Loucy (cell line): ENCODE measurements around the gene AGAP1.

Experiments
- H2AFZ ChIP-seq: fragments of 200-600 bp; sonication (generic); 2 replicates; pipeline ENCODE4 v1.6.0; 2016; ENCODE audit warnings: antibody characterized with exemption, mild to moderate bottlenecking, low read length, moderate library complexity
- H3F3A ChIP-seq: fragments of 200-600 bp; 2 replicates; pipeline ENCODE4 v1.6.0; 2016; ENCODE audit warnings: antibody characterized with exemption, low read depth, mild to moderate bottlenecking
- H3K27me3 ChIP-seq: fragments of 200-600 bp; sonication (generic); 2 replicates; pipeline ENCODE4 v1.6.1; 2014; ENCODE audit warnings: low read length, mild to moderate bottlenecking; ENCODE audit not compliant: insufficient read depth, poor library complexity, severe bottlenecking
- H3K36me3 ChIP-seq: fragments of 200-600 bp; sonication (generic); 2 replicates; pipeline ENCODE4 v1.6.1; 2016; ENCODE audit warnings: low read length; ENCODE audit not compliant: insufficient read depth
- H3K4me1 ChIP-seq: fragments of 200-600 bp; sonication (generic); 2 replicates; pipeline ENCODE4 v1.5.1; 2014; ENCODE audit warnings: low read length, mild to moderate bottlenecking; ENCODE audit not compliant: insufficient read depth, poor library complexity, severe bottlenecking
- H3K4me2 ChIP-seq: fragments of 200-600 bp; sonication (generic); 2 replicates; pipeline ENCODE4 v1.6.0; 2014; ENCODE audit warnings: antibody characterized with exemption, low read length, low read depth, mild to moderate bottlenecking; ENCODE audit not compliant: poor library complexity, severe bottlenecking
- H3K4me3 ChIP-seq: fragments of 200-600 bp; sonication (generic); 2 replicates; pipeline ENCODE4 v1.5.1; 2014; ENCODE audit warnings: low read length, mild to moderate bottlenecking, mixed read lengths; ENCODE audit not compliant: poor library complexity, severe bottlenecking
- H3K79me2 ChIP-seq: fragments of 200-600 bp; sonication (generic); 2 replicates; pipeline ENCODE4 v1.6.1; 2014; ENCODE audit warnings: low read length; ENCODE audit not compliant: insufficient read depth
- H3K9ac ChIP-seq: fragments of 200-600 bp; sonication (generic); 2 replicates; pipeline ENCODE4 v1.6.0; 2014; ENCODE audit warnings: mild to moderate bottlenecking, low read depth, low read length, moderate library complexity; ENCODE audit not compliant: poor library complexity, severe bottlenecking
- H3K9me2 ChIP-seq: fragments of 200-600 bp; sonication (generic); replicated peaks from 2 replicates; pipeline ENCODE4 v1.6.1; 2016; ENCODE audit warnings: low read depth, low read length, mixed read lengths
- H3K9me3 ChIP-seq: fragments of 200-600 bp; sonication (generic); 2 replicates; pipeline ENCODE4 v1.6.1; 2014; ENCODE audit warnings: mild to moderate bottlenecking, antibody characterized with exemption, low read length, low read depth; ENCODE audit not compliant: insufficient read depth
- H4K20me1 ChIP-seq: fragments of 200-600 bp; sonication (generic); 2 replicates; pipeline ENCODE4 v1.6.0; 2014; ENCODE audit warnings: antibody characterized with exemption, low read length, mild to moderate bottlenecking; ENCODE audit not compliant: insufficient read depth, poor library complexity, severe bottlenecking
- CTCF ChIP-seq: fragments of 200-600 bp; sonication (generic); conservative IDR thresholded peaks from 2 replicates; pipeline ENCODE4 v1.5.1; 2014; ENCODE audit warnings: mild to moderate bottlenecking, antibody characterized with exemption, low read length
- EZH2phosphoT487 ChIP-seq: fragments of 200-600 bp; IDR thresholded peaks from 2 replicates; pipeline ENCODE4 v1.6.1; 2018; ENCODE audit warnings: antibody characterized with exemption, mild to moderate bottlenecking, moderate library complexity, borderline replicate concordance

AGAP1 gene

GRCh38 chr2:235773188-235773928, 279.5 kb downstream of the AGAP1 start:
- TF ChIP-seq CTCF, result no peak
- TF ChIP-seq EZH2phosphoT487, result no peak
- Histone ChIP-seq H3K9ac (no peak overlapping the region), H3K36me3 (no peaks in the 10 kb centered on the region), H3K79me2 (no peaks in the 10 kb centered on the region), H3K27me3 (no peaks in the 10 kb centered on the region), H3K4me3 (no peak overlapping the region), H3K9me3 (no peaks in the 10 kb centered on the region), H3F3A (no peaks in the 10 kb centered on the region), H3K4me1 (no peaks in the 10 kb centered on the region), H3K4me2 (no peak overlapping the region), H3K9me2 (no peaks in the 10 kb centered on the region), H4K20me1 (no peaks in the 10 kb centered on the region), H2AFZ (no peak overlapping the region)

GRCh38 chr2:235774153-235774870, 280.5 kb downstream of the AGAP1 start:
- H3F3A ChIP-seq, result no peaks in the 10 kb centered on the region
- H3K9ac ChIP-seq, result no peak overlapping the region
- TF ChIP-seq CTCF (no peak), EZH2phosphoT487 (no peak)
- H3K9me2 ChIP-seq, result no peaks in the 10 kb centered on the region
- no peak overlapping the region for H3K4me3 ChIP-seq
- H3K36me3 ChIP-seq, result no peaks in the 10 kb centered on the region
- H3K27me3 ChIP-seq, result no peaks in the 10 kb centered on the region
- no peaks in the 10 kb centered on the region for H4K20me1 ChIP-seq
- H3K79me2 ChIP-seq, result no peaks in the 10 kb centered on the region
- H3K4me1 ChIP-seq, result no peaks in the 10 kb centered on the region
- no peak overlapping the region for H2AFZ ChIP-seq
- H3K9me3 ChIP-seq, result no peaks in the 10 kb centered on the region
- no peak overlapping the region for H3K4me2 ChIP-seq

- Histone ChIP-seq H2AFZ (no peak overlapping the region), H3K36me3 (no peaks in the 10 kb centered on the region), H3F3A (no peaks in the 10 kb centered on the region), H3K9me2 (no peaks in the 10 kb centered on the region), H3K79me2 (no peaks in the 10 kb centered on the region), H3K4me1 (no peaks in the 10 kb centered on the region), H3K27me3 (no peaks in the 10 kb centered on the region), H3K4me3 (no peak overlapping the region), H3K4me2 (no peak overlapping the region), H3K9ac (no peak overlapping the region), H4K20me1 (no peaks in the 10 kb centered on the region), H3K9me3 (no peaks in the 10 kb centered on the region)
- TF ChIP-seq CTCF (no peak), EZH2phosphoT487 (no peak)
Observed at GRCh38 chr2:235776531-235776930, 282.7 kb downstream of the AGAP1 start.
